ENCODE measurements around the gene SIGLEC8. TPM values are rescaled to one million over a fixed set of nuclear protein-coding genes. Genes with fewer than 3 reads are reported as not detected.

The SIGLEC8 gene
- total RNA-seq, 6 experiments from 2014 or later: 0.31 to 1.4 (median 0.71) TPM

- DNase-seq (no peak), ATAC-seq (no peak)
- Histone ChIP-seq H3K27ac (no peak overlapping the region), H3K4me3 (no peak overlapping the region), H3K9me3 (no peaks in the 10 kb centered on the region), H3K4me1 (no peaks in the 10 kb centered on the region), H3K36me3 (no peaks in the 10 kb centered on the region), H3K27me3 (no peaks in the 10 kb centered on the region)
- intact Hi-C loops (cut with DNase I): no loop called here
- WGBS (ENCODE audit: insufficient coverage, low coverage, low lambda C conversion rate, missing lambda C conversion rate): 50% methylated on average over 1 of the region's 1 CpG
- TF ChIP-seq POLR2A (IDR thresholded peaks at IDR 0.05) (no peak), CTCF (IDR thresholded peaks at IDR 0.05) (no peak)
Measured at GRCh38 chr19:51471527-51471926, 13.3 kb upstream of the SIGLEC8 start.

- no peaks in the 10 kb centered on the region for H3K36me3 ChIP-seq
- no peak for DNase-seq
- H3K4me3 ChIP-seq: no peak overlapping the region
- ATAC-seq: peak in 3 of 4 donors; percentile 50 to 58 (median 54)
- no peaks in the 10 kb centered on the region for H3K9me3 ChIP-seq
- WGBS (ENCODE audit: insufficient coverage, low coverage, low lambda C conversion rate, missing lambda C conversion rate): 57% methylated on average over 9 of the region's 9 CpGs
- H3K27ac ChIP-seq: no peak overlapping the region
- intact Hi-C loops (cut with DNase I): no loop called here
- TF ChIP-seq POLR2A (IDR thresholded peaks at IDR 0.05) (no peak), CTCF (IDR thresholded peaks at IDR 0.05) (no peak)
- H3K27me3 ChIP-seq: no peaks in the 10 kb centered on the region
- H3K4me1 ChIP-seq: no peaks in the 10 kb centered on the region
Measured at GRCh38 chr19:51470966-51471365, 12.7 kb upstream of the SIGLEC8 start.

GRCh38 chr19:51469629-51470028 is 11.4 kb upstream of the SIGLEC8 start:
- Histone ChIP-seq H3K27ac (no peak overlapping the region), H3K4me3 (no peak overlapping the region), H3K36me3 (no peaks in the 10 kb centered on the region), H3K9me3 (no peaks in the 10 kb centered on the region), H3K4me1 (no peaks in the 10 kb centered on the region), H3K27me3 (no peaks in the 10 kb centered on the region)
- intact Hi-C loops (cut with DNase I): no loop called here
- DNase-seq (no peak), ATAC-seq (no peak)
- TF ChIP-seq CTCF (IDR thresholded peaks at IDR 0.05): no peak
- no peak for TF ChIP-seq POLR2A (IDR thresholded peaks at IDR 0.05)
- WGBS (ENCODE audit: insufficient coverage, low coverage, low lambda C conversion rate, missing lambda C conversion rate): 50% methylated on average over 1 of the region's 1 CpG

- Histone ChIP-seq H3K9me3 (no peaks in the 10 kb centered on the region), H3K27me3 (no peaks in the 10 kb centered on the region), H3K4me1 (no peaks in the 10 kb centered on the region), H3K36me3 (no peaks in the 10 kb centered on the region), H3K4me3 (no peak overlapping the region), H3K27ac (no peak overlapping the region)
- ATAC-seq: no peak
- no peak for TF ChIP-seq POLR2A (IDR thresholded peaks at IDR 0.05)
- no peak for TF ChIP-seq CTCF (IDR thresholded peaks at IDR 0.05)
- WGBS (ENCODE audit: insufficient coverage, low coverage, low lambda C conversion rate, missing lambda C conversion rate): 41% methylated on average over 4 of the region's 4 CpGs
- DNase-seq: no peak
- intact Hi-C loops (cut with DNase I): no loop called here
Measured at GRCh38 chr19:51469162-51469561, 10.9 kb upstream of the SIGLEC8 start.

- no peak for TF ChIP-seq CTCF (IDR thresholded peaks at IDR 0.05)
- TF ChIP-seq POLR2A (IDR thresholded peaks at IDR 0.05): no peak
- intact Hi-C loops (cut with DNase I): no loop called here
- H3K27ac ChIP-seq: no peak overlapping the region
- DNase-seq (no peak), ATAC-seq (no peak)
- 55% methylated on average over 2 of the region's 2 CpGs for WGBS (ENCODE audit: insufficient coverage, low coverage, low lambda C conversion rate, missing lambda C conversion rate)
- H3K36me3 ChIP-seq: no peaks in the 10 kb centered on the region
- no peak overlapping the region for H3K4me3 ChIP-seq
- no peaks in the 10 kb centered on the region for H3K9me3 ChIP-seq
- no peaks in the 10 kb centered on the region for H3K27me3 ChIP-seq
- no peaks in the 10 kb centered on the region for H3K4me1 ChIP-seq
Measured at GRCh38 chr19:51468545-51468920, 10.3 kb upstream of the SIGLEC8 start.

Data from right lobe of liver (tissue), 6 donors.